ENCODE data around the gene PLEKHA3.

Gene PLEKHA3

GRCh38 chr2:178479758-178480226 is 465 bp upstream of the PLEKHA3 start:
- H3K4me3 ChIP-seq (ENCODE audit: low read depth, low read length), result peak overlapping the region; percentile 81
- in situ Hi-C loops (cut with HindIII; ENCODE audit: low pct_ligation_motif_present, low sequenced_read_pairs), result no loop called here

GRCh38 chr2:178482437-178482836 is 2.2 kb downstream of the PLEKHA3 start:
- no peak overlapping the region for H3K27ac ChIP-seq
- TF ChIP-seq CTCF (IDR thresholded peaks at IDR 0.05; ENCODE audit: low read depth, low read length, missing control alignments), result no peak
- in situ Hi-C loops (cut with HindIII; ENCODE audit: low pct_ligation_motif_present, low sequenced_read_pairs), result no loop called here
- H3K4me3 ChIP-seq (ENCODE audit: low read depth, low read length), result no peak overlapping the region
- H3K36me3 ChIP-seq (replicated peaks), result no peaks in the 10 kb centered on the region
- DNase-seq, result no peak
- no peaks in the 10 kb centered on the region for H3K27me3 ChIP-seq (replicated peaks)

More at GRCh38 chr2:178479758-178480226, 465 bp upstream of the PLEKHA3 start:
- no peak for DNase-seq
- Histone ChIP-seq H3K27me3 (replicated peaks) (no peaks in the 10 kb centered on the region), H3K36me3 (replicated peaks) (no peaks in the 10 kb centered on the region), H3K27ac (peak overlapping the region; percentile 79)
- no peak for TF ChIP-seq CTCF (IDR thresholded peaks at IDR 0.05; ENCODE audit: low read depth, low read length, missing control alignments)

GRCh38 chr2:178484245-178485041 is 4.2 kb downstream of the PLEKHA3 start:
- H3K4me3 ChIP-seq (ENCODE audit: low read depth, low read length), result no peak overlapping the region
- H3K27me3 ChIP-seq (replicated peaks), result no peaks in the 10 kb centered on the region
- TF ChIP-seq CTCF (IDR thresholded peaks at IDR 0.05; ENCODE audit: low read depth, low read length, missing control alignments), result no peak
- no peaks in the 10 kb centered on the region for H3K36me3 ChIP-seq (replicated peaks)
- DNase-seq, result peak; percentile 60
- peak overlapping the region; percentile 32 for H3K27ac ChIP-seq
- in situ Hi-C loops (cut with HindIII; ENCODE audit: low pct_ligation_motif_present, low sequenced_read_pairs), result no loop called here

GRCh38 chr2:178485356-178485755 is 5.1 kb downstream of the PLEKHA3 start:
- no peak for TF ChIP-seq CTCF (IDR thresholded peaks at IDR 0.05; ENCODE audit: low read depth, low read length, missing control alignments)
- Histone ChIP-seq H3K36me3 (replicated peaks) (no peaks in the 10 kb centered on the region), H3K27me3 (replicated peaks) (no peaks in the 10 kb centered on the region), H3K27ac (no peak overlapping the region), H3K4me3 (ENCODE audit: low read depth, low read length) (no peak overlapping the region)
- in situ Hi-C loops (cut with HindIII; ENCODE audit: low pct_ligation_motif_present, low sequenced_read_pairs), result no loop called here
- no peak for DNase-seq

GRCh38 chr2:178491612-178492011 is 11.4 kb downstream of the PLEKHA3 start:
- H3K36me3 ChIP-seq (replicated peaks), result peaks cover 32% of the 10 kb centered on the region
- no peak overlapping the region for H3K27ac ChIP-seq
- DNase-seq, result no peak
- H3K27me3 ChIP-seq (replicated peaks), result no peaks in the 10 kb centered on the region
- H3K4me3 ChIP-seq (ENCODE audit: low read depth, low read length), result no peak overlapping the region
- in situ Hi-C loops (cut with HindIII; ENCODE audit: low pct_ligation_motif_present, low sequenced_read_pairs), result no loop called here
- TF ChIP-seq CTCF (IDR thresholded peaks at IDR 0.05; ENCODE audit: low read depth, low read length, missing control alignments), result no peak

All from brain microvascular endothelial cell (primary cell).